ENCODE measurements around the gene PKP4. TPM values are rescaled to one million over a fixed set of nuclear protein-coding genes. Genes with fewer than 3 reads are reported as not detected.

PKP4 gene
- total RNA-seq, 1 experiment from 2014 or later, result 67.7 TPM

GRCh38 chr2:158712791-158713522, 256.2 kb downstream of the PKP4 start:
- BruUV-seq (replicated peaks), result no TSS peak
- Histone ChIP-seq H3K27ac (ENCODE audit: low read depth, low read length, poor library complexity, severe bottlenecking) (no peak overlapping the region), H3K27me3 (replicated peaks; ENCODE audit: insufficient read depth, low read depth, low read length, poor library complexity) (no peaks in the 10 kb centered on the region), H3K9me3 (ENCODE audit: low read depth, low read length, poor library complexity, severe bottlenecking) (peaks cover 8% of the 10 kb centered on the region), H3K4me1 (ENCODE audit: insufficient read depth, low read length, poor library complexity, severe bottlenecking) (no peaks in the 10 kb centered on the region), H3K36me3 (ENCODE audit: insufficient read depth, low read length, poor library complexity, severe bottlenecking) (no peaks in the 10 kb centered on the region), H3K4me3 (ENCODE audit: low read depth, low read length, poor library complexity, severe bottlenecking) (no peak overlapping the region)
- no peak for DNase-seq (ENCODE audit: low spot score)
- intact Hi-C loops (cut with micrococcal nuclease; ENCODE audit: unreplicated experiment), result no loop called here
- ChIA-PET POLR2A (ENCODE audit: low non-redundant PET) (no interaction called here), CTCF (interaction anchor here (0.6 kb wide), 1 partner anchor 12 kb away, joined by 4 read pairs; no protein-coding TSS in a partner anchor)
- TF ChIP-seq CTCF (conservative IDR thresholded peaks at IDR 0.05; ENCODE audit: low read depth, low read length) (no peak), EZH2 (IDR thresholded peaks at IDR 0.05; ENCODE audit: borderline replicate concordance, low read depth, low read length, poor library complexity, severe bottlenecking) (no peak)

- Histone ChIP-seq H3K27ac (ENCODE audit: low read depth, low read length, poor library complexity, severe bottlenecking) (no peak overlapping the region), H3K36me3 (ENCODE audit: insufficient read depth, low read length, poor library complexity, severe bottlenecking) (no peaks in the 10 kb centered on the region), H3K4me1 (ENCODE audit: insufficient read depth, low read length, poor library complexity, severe bottlenecking) (no peaks in the 10 kb centered on the region), H3K9me3 (ENCODE audit: low read depth, low read length, poor library complexity, severe bottlenecking) (peaks cover 8% of the 10 kb centered on the region), H3K27me3 (replicated peaks; ENCODE audit: insufficient read depth, low read depth, low read length, poor library complexity) (no peaks in the 10 kb centered on the region), H3K4me3 (ENCODE audit: low read depth, low read length, poor library complexity, severe bottlenecking) (no peak overlapping the region)
- no peak for TF ChIP-seq EZH2 (IDR thresholded peaks at IDR 0.05; ENCODE audit: borderline replicate concordance, low read depth, low read length, poor library complexity, severe bottlenecking)
- no peak for TF ChIP-seq CTCF (conservative IDR thresholded peaks at IDR 0.05; ENCODE audit: low read depth, low read length)
- BruUV-seq (replicated peaks), result no TSS peak
- CTCF ChIA-PET, result interaction anchor here (0.6 kb wide), 1 partner anchor 12 kb away, joined by 4 read pairs; no protein-coding TSS in a partner anchor
- DNase-seq (ENCODE audit: low spot score), result no peak
- POLR2A ChIA-PET (ENCODE audit: low non-redundant PET), result no interaction called here
- intact Hi-C loops (cut with micrococcal nuclease; ENCODE audit: unreplicated experiment), result no loop called here
Measured at GRCh38 chr2:158713523-158714138, 256.9 kb downstream of the PKP4 start.

- ChIA-PET POLR2A (ENCODE audit: low non-redundant PET) (no interaction called here), CTCF (no interaction called here)
- DNase-seq (ENCODE audit: low spot score), result no peak
- no peak for TF ChIP-seq CTCF (conservative IDR thresholded peaks at IDR 0.05; ENCODE audit: low read depth, low read length)
- TF ChIP-seq EZH2 (IDR thresholded peaks at IDR 0.05; ENCODE audit: borderline replicate concordance, low read depth, low read length, poor library complexity, severe bottlenecking), result no peak
- intact Hi-C loops (cut with micrococcal nuclease; ENCODE audit: unreplicated experiment), result no loop called here
- BruUV-seq (replicated peaks), result no TSS peak
- H3K9me3 ChIP-seq (ENCODE audit: low read depth, low read length, poor library complexity, severe bottlenecking), result peaks cover 8% of the 10 kb centered on the region
- H3K4me1 ChIP-seq (ENCODE audit: insufficient read depth, low read length, poor library complexity, severe bottlenecking), result no peaks in the 10 kb centered on the region
- no peaks in the 10 kb centered on the region for H3K36me3 ChIP-seq (ENCODE audit: insufficient read depth, low read length, poor library complexity, severe bottlenecking)
- no peaks in the 10 kb centered on the region for H3K27me3 ChIP-seq (replicated peaks; ENCODE audit: insufficient read depth, low read depth, low read length, poor library complexity)
- H3K4me3 ChIP-seq (ENCODE audit: low read depth, low read length, poor library complexity, severe bottlenecking), result no peak overlapping the region
- H3K27ac ChIP-seq (ENCODE audit: low read depth, low read length, poor library complexity, severe bottlenecking), result no peak overlapping the region
Measured at GRCh38 chr2:158714420-158714819, 257.7 kb downstream of the PKP4 start.

Measured in A673 (cell line).